A172 (cell line): ENCODE data around the gene MAML3. TPM values are rescaled to one million over a fixed set of nuclear protein-coding genes. Genes with fewer than 3 reads are reported as not detected.

Experiments used
- DNase-seq: peaks from one replicate; pipeline ENCODE4 v3.0.0-alpha.2; 2015; ENCODE audit warnings: low spot score
- total RNA-seq: library from RNA; depleted of rRNA; stranded (reverse); fragments of >200 nt; shearing (Covaris generic); gene quantifications from 2 replicates; pipeline ENCODE4 v1.2.3, GENCODE V29; 2014

MAML3 gene
- total RNA-seq, 1 experiment from 2014 or later = 0.07 TPM

DNA sequence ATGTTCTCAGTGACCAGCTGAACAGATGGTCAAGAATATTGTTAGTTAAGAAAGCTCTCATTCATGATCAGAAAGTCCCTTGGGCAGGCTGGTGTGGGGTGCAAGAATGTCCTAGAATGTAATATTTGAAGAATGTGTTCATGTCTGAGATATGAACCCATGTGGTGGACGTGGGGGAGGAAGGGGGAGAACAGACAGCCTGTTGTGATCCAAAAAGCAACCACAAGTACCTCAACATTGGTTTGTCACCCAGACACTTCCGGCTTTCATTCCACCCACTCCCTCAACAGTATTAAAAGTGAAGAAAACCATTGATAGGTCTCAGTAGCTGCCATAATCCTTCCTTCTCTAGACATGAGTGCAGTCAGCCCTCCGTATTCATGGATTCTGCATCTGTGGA, 82.2 kb downstream of the MAML3 start:
- peak; percentile 23 for DNase-seq

DNA sequence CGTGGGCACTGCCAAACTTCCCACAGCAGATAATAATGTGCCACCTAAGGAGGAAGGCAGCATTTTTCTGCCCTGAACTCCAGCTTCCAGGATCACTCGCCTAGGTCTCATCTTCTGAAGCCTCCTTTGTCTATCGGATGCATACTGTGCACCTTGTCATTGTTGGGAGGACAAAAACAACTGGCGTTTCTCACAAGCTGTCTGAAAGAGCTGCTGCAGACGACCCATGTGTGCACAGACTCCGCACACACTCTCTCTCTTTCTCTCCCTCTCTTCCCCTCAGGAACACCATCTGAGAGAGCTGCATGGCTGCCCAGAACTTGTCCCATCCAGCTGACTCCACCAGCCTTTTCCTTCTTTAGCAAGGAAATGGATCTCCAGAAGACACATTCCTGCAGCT, 83.0 kb downstream of the MAML3 start:
- no peak for DNase-seq

DNA sequence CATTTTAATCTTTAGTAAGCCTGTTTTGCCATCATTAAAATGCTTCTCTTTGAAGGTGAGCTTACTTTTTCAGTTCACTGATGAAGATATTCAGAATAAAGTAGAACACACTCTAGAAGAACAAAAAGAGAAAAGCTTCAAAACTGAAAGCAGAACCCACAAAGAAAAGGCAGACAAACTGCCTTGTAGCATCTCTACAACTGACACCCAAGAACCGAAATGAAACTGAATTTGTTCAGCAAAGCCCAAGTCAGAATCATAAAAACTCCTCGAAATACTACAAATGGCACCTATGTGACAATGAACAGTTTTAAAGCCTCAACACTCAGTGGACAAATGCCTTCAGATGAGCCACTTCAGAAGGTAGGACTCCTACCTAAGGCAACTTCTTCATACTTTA, 83.6 kb downstream of the MAML3 start:
- DNase-seq = no peak

DNA sequence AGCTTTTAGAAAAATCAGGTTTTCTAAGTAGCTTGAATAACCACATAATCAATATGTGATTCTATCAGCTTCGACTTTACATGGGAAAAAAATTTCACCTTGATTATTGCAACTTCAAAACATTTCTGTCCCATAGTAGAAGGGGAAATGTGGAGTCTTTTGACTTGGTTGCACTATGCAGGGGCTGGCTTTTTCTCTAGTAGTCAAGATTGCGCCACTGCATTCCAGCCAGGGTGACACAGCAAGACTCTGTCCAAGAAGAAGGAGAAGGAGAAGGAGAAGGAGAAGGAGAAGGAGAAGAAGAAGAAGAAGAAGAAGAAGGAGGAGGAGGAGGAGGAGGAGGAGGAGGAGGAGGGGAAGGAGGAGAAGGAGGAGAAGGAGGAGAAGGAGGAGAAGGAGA, 84.9 kb downstream of the MAML3 start:
- DNase-seq = no peak

DNA sequence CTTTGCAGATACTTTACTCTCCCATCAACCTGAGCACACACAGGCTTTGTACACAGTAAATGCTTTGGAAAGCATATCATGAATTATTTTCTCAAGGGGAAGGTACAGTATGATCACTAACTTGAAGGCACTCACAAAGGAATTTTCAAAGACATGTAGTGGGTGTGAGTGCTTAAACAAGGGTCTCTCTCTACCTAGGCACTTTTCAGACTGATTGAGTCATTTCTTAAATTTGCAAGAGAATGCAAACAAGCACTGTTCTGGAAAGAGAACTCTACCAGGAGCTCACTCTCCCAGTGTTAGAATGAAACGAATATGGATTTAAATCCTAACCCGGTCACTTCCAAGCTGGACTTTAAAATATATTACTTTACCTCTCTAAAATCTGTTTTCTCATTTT, 85.7 kb downstream of the MAML3 start:
- DNase-seq = no peak

DNA sequence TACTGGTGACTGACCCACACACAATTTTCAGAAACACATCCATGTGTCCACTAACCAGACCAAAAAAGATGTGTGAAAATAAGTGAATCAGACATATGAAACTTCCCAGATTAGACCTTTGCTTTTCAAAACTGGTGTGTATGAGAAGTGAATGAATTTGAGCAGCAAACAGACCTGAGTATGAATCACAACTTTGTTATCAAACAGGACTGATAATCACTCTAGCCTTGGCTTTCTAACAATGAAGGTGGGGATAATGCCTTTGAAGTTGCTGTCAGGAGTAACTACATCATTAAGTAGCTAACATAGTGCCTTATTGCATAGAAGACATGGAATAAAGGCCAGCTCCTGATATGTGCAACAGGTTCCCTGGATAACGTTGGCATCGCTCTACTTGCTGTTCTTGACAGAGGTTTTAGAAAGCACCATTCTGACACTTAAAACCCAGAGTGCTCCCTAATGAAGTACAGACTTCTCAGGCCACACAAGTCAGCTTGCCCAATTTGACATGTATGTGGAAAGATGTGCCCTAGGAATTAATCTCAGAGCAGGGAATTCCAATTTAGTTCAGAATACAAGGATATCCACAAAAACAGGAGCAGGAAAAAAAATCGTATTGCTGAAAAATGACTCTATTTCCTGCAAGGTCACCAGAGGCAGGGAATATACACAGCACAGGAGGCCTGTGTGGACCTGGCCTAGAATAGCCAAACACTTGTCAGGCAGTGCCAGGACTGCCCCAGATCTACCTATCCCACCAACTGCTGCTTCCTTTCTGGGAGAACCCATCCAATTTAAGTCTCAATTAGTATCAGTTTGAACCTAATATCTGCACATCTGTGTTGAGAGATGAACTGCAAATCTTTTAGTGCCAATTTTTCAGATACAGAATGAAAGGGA, 87.7 kb downstream of the MAML3 start:
- DNase-seq = no peak

DNA sequence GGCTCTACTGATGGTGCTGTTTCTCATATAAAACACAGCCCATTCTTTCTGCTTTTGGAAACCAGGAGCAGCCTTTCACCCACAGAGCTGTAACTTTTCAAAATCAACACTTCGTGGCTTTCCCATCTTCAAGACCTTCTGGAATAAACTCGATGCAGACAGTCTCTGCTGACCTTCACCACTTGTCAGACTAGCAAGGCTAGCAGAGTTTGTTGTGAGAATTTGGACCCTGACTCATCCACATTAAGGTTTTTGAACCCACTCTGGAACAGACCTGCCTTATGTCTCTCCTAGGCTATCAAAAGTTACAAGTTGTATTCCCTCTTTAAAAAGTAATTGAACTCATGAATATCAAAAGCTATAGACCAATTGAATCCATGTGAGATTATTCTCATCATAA, 88.6 kb downstream of the MAML3 start:
- no peak for DNase-seq

DNA sequence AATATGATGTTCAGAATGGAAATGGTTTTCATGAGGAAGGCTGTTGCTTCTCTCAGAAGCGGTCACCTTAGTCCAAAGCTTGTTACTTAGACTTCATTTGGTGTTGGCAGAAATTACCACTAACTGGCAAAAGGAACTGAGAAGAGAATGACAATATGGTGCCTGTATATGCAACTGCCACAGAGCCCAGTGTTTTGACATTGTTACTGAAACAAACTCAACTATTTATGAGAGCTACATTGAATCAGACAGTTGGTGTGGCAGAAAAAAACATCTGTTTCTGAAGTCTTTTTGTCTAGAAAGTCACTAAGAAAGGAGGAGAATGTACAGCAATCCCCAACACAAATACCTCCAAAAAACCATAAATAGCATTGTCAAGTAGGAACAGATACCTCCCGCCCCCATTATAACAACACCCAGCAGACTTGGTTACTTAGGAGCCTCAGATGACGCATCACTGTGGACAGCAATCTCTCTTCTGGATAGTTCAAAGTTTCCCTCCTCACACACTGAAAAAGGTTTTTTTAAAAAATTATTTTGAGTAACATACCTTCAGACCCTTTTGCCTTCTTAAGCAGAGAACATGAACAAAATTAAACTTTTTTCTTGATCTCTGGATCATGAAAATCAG, 92.2 kb downstream of the MAML3 start:
- no peak for DNase-seq

DNA sequence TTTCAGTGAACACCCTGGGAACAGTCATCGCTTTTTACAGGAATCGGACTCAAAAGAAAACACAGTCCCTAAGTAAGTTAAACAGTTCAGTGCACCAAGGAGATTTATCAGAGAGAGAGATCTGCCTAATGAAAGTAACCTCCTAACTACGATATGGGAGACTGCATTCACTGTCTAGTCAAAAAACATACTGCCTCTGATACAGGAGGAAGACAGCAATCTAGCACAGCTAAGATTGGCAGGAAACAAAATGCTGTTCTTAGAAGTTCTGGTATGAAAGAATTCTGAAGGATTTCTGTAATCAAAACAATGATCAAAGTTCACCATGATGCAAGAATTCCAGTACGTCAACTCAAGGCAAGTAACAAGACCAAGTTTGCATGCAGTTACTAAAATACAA, 92.8 kb downstream of the MAML3 start:
- no peak for DNase-seq

DNA sequence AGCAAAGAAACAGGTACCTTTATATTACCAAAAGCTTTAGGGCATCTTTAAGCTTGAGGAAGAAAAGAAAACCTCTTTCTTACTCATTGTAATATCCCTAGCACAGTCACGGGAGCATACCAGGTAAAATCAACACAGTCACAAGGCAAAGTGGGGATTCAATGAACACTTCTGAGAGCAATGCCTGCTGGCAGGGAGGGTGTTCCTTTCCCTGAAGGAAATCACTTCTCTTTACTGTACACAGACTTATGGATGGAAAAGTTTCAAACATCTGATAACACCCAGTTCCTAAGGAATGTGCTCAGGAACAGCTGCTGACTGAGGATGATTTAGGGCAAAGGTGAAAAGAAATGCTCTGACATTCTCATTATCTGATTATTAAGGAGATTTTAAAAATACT, 94.8 kb downstream of the MAML3 start:
- no peak for DNase-seq

DNA sequence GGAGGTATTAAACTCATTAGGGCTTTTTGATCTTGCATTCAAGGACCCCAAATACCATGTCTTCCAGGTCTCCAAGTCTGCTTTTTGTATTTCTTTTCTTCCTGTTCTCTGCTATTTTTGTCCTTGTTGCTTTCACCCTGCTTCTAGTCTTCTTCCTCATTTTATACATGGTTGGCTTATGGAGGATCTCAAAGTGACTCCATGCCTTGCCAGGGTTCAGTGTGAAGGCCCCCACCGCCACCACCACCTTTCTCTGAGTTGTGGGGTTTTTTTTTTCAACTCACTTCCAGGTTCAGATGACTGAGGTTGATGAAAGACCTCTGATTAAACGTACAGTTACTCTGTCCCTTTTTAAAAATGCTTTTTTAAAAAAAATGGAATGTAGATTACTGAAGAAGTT, 96.3 kb downstream of the MAML3 start:
- no peak for DNase-seq

DNA sequence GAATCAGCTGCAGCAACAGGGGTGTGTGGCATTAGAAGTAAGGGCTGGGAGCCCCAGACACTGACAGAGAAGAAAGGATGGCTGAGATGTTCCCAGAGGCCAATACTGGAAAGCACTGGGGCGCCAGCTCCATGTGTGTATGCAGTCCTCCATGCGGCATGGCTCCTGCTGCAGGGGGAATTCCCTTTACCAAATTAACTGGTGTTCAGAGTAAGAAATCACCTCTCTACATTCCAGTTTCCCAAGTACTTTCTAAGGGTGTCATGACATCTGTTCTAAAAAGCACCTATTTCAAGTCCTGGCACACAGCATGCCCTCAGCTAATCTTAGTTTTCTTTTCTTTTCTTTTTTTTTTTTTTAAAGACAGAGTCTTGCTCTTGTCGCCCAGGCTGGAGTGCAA, 98.0 kb downstream of the MAML3 start:
- DNase-seq = no peak

DNA sequence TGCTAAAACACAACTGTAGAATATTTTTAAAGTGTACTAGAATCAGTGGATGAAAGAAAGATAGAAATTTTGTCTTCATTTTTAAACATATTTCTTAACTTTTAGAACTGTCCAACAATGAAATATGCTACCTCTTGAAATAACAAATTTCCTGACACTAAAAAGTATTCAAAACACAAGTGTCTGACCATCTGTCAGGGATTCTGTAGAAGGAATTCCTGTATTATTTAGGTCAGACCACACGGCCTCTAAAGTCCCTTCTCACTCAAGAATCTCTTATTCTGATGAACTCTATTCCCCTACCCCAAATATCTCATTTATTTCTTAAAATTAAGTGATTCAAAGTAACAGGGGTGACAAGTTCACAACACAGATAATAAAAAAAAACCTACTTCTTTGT, 99.1 kb downstream of the MAML3 start:
- DNase-seq = no peak

DNA sequence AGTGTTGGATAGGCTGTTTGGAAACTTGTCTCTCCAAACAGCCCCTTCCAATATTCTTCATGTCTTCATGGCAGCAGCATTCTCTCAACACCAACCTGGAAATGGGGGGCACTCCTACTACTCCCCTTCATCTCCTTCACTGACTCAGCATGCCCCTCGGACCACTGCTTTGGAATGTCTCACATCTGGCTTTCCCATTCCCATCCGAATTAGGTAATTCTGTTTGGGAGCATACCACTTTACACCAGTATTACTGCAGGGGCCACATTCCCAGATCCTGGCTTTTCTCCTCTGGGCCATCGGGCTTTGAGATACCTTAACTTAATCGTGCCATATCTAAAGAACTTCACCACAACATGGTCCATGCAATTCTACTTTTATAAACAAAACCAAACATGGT, 100.8 kb downstream of the MAML3 start:
- DNase-seq = no peak

DNA sequence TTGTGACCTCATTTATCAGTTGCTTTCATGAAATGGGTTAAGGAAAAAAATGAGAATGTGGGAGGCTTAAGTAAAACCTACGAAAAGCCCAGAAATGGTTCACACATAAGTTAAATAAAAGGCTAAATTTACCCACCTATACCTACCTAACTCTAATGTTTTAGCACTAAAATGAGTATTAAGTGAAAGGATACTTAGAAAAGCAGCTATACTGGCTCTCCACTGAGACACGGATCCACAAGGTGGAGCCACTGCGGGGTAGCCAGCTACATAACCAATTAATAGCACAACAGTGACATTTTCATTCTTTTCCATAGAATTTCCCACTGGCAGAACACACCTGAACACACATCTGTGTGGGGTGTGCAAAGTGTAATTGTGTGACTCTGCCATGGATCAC, 101.9 kb downstream of the MAML3 start:
- DNase-seq = peak; percentile 32

DNA sequence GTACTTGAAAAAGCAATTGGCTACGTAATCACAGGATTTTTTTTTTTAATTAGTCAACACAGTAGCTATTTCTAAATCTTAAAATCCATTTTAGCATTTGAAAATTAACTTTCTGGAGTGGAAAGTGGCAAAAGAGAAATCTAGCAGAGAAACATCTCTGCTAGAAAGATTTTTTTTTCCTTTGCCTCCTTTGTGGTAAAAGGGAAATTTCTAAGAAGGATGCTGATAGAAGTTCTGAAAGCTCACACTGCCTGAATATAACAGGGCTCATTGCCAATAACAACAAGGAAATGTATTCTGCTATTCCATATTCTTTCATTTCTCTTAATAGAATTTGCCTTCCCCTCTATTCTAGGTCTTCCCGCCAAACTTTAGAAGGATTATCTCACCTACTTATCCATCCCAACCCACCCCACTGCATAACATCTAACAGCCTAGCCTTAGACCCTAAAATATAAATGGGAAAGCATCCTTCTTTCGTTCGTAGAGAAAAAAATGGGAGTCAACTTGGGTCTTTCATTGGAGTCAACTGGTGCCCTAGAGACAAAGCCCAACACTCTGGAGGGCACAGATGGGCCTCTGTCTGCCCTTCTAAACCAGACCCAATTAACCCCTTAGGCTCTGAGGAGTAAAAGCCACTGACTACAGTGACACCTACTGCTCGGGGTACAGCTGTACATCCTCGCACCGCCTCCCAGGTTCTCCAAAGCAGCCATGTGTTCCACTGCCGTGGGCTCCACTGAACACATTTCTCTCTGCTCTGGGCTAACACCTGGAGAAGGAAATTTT, 103.9 kb downstream of the MAML3 start:
- DNase-seq = no peak

DNA sequence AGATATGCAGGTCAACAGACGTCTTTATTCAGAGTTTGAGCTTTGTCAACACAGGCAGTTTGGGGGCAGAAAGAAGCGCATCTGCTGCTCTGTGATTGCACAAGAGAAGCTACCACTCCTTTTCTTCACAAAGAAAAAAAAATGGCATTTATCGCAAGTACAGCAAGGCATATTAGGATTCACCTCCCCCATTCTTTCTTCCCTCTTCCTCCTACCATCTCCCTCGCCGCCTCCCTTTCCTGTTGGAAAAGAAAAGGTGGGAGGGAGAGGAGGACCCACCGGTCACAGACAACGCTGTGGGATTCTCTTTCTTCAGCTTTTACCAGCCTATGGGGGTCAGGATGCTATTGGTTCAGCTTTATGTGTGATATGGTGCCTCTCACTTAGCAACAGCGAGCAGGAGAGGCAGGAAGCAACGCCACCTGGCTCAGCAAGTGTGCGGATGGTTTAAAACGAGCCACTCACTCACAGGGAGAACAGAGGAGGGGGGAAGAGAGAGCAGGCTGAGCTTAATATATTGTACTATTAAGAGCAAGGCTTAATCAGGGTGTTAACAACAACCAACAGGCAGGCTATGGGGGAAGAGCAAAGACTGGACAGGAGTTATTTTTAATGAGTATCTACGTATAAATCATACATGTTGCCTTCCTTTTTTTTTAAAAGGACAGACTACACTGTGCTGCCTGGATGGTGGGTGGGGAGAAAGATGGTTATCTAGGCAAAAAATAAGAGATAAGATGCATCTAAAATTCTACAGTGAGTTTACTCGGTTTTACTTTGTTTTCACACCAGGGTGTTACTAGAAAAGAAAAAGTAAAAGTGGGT, 104.7 kb downstream of the MAML3 start:
- DNase-seq = peak; percentile 21

DNA sequence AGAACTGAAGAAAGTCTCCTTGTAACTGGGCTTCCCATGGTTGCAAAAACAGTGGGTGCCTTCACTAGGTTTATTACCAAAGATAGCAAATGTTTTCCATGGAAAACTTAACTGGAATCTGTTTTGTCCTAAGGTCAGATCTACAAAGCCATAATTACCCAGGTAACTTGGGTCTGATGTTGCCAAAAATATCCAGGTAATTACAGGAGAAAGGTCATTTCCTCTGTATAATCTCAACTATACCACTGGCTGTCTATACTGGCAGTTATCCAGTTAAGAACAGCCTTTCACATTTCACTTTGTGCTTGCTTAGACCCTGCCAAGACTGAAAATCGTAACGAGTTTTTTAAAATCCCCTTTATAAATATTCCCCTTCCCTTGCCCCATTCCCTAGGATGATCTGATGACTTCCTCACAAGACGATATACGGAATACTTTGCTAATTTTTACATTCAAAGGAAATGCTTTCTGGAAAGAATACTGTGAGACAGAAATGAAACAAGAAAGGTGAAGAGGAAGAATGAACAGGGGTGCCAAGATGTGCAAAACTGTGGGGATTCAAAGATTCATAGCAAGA, 105.5 kb downstream of the MAML3 start:
- no peak for DNase-seq

DNA sequence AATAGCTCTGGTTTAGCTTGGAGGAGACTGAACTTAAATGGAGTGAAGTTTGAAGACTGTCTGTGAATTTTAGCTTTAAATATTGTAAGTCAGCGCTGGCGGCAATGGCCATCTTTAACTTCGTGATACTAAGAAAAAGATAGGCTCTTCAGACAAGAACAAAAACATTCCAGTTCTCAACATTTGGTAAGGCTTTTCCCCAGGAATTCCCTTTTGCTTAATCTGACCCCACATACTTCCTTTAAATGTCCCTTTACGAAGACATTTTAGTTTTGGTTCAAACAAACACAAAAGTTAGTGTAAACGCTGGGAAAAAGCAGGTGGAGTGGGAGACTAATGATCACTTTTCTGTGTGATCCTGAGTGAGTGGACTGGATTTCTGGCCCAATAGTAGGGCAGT, 106.2 kb downstream of the MAML3 start:
- DNase-seq = no peak

DNA sequence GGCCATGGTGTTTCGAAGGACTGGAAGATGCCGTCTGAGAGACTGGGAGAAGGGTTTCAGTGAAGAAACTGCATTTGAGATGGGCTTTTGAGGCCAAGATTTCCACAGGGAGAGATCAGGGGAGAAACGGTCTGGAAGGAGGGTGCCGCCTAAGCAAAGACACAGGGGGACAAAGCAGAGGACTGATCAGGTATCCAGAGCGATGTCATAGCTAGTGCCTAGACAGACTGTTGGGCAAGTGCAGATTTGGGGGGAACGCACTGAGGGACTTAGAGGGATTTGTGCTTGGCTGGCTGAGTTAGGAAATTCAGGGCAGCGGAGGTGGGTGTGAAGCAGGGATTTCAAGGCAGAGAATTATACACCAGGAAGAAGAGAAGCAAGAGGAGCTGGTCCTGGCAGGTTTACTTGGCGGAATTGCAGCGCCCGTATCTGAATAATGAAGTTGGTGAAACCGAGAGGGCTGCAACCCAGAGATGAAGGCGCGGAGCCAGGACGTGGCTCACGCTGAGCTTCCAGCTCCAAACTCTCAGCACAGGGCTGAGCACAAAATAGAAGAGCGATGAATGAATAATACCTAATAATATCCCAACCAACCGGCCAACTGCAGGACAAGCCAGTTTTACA, 106.9 kb downstream of the MAML3 start:
- no peak for DNase-seq

DNA sequence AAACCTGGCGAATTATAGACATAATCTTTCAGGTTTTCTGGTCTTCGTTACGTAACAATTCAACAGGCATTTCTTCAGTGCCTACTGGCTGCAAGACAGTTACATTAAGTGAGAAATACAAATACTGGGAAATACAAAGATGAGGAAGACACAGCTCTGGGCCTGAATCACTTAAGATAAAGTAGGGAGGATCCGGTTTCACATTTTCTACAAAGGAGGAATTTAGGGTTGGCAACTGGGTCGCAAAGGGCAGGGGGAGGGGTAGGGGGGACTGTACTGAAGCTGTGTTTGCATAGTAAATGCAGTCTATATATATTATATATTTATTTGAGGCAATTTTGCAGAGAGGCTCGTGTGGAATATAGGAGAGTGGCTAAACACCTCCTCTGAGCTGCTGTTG, 107.4 kb downstream of the MAML3 start:
- no peak for DNase-seq
